GM12878 (cell line): ENCODE measurements around the gene GBP5. TPM values are rescaled to one million over a fixed set of nuclear protein-coding genes. Genes with fewer than 3 reads are reported as not detected.
A peak's percentile ranks its signal among the peaks of the same experiment; 100 is the strongest.
"Not testable (repeated sequence)": the region's sequence is repeated elsewhere in the genome, so short reads cannot be mapped to it uniquely, and the experiment has no call there.

ENCODE experiments used
- ATAC-seq: fragments of 200-7000 bp; cut with Tn5 transposase; 3 replicates; pipeline ENCODE4 v1.9.1; 2020; ENCODE audit warnings: mild to moderate bottlenecking, moderate library complexity
- BruUV-seq: library from RNA; stranded (reverse); fragments of 400-500 nt; replicated peaks from 2 replicates; lab custom pipeline; 2021; lab: Mats Ljungman, UMichigan
- CTCF ChIA-PET: fragments of 300-600 bp; sonication (Branson Sonifier 250); formaldehyde crosslinking; extraction: SDS; loops from one replicate; lab custom pipeline; 2021; ENCODE audit warnings: inconsistent platforms; lab: Yijun Ruan, JAX
- POLR2A ChIA-PET: fragments of 350-600 bp; formaldehyde crosslinking; extraction: SDS; loops from one replicate; lab custom pipeline; 2021; ENCODE audit warnings: inconsistent platforms; lab: Charles Lee
- RAD21 ChIA-PET: fragments of 300-600 bp; sonication (Branson Sonifier 250); formaldehyde crosslinking; loops from one replicate; lab custom pipeline; 2023; ENCODE audit warnings: antibody characterized with exemption; ENCODE audit not compliant: unreplicated experiment; lab: Charles Lee
- SMC1A ChIA-PET: fragments of 300-600 bp; sonication (Branson Sonifier 250); formaldehyde crosslinking; loops from one replicate; lab custom pipeline; 2023; ENCODE audit not compliant: unreplicated experiment, uncharacterized antibody; lab: Charles Lee
- DNase-seq: peaks from one replicate; pipeline ENCODE4 v3.0.0-alpha.2; 2011; ENCODE audit warnings: low read depth, low spot score
- FAIRE-seq: peaks from 3 replicates; lab custom pipeline; 2011; peaks lifted over from hg19 to GRCh38; lab: Jason Lieb, UNC
- H2AFZ ChIP-seq: 2 replicates; pipeline ENCODE4 v1.6.0; 2011; ENCODE audit warnings: low read depth, low read length, control low read depth; ENCODE audit not compliant: control insufficient read depth
- H3K27ac ChIP-seq: 2 replicates; pipeline ENCODE4 v1.5.1; 2011; ENCODE audit warnings: control low read depth; ENCODE audit not compliant: control insufficient read depth, insufficient read depth
- H3K27me3 ChIP-seq, 2 experiments: replicated peaks in 1 of 2; 2 replicates each; pipeline versions ENCODE4 v1.6.0 to v1.6.1; 2011; ENCODE audit warnings: low read length in 1 of 2; ENCODE audit not compliant: control insufficient read depth in 2 of 2, insufficient read depth in 2 of 2
- H3K36me3 ChIP-seq, 2 experiments: 2 replicates each; pipeline ENCODE4 v1.5.1; 2011; ENCODE audit warnings: low read length in 1 of 2; ENCODE audit not compliant: control insufficient read depth in 2 of 2, insufficient read depth in 2 of 2
- H3K4me1 ChIP-seq: 2 replicates; pipeline ENCODE4 v1.6.1; 2011; ENCODE audit warnings: mild to moderate bottlenecking, low read length, moderate library complexity, mixed read lengths; ENCODE audit not compliant: control insufficient read depth, insufficient read depth
- H3K4me2 ChIP-seq: 2 replicates; pipeline ENCODE4 v1.6.0; 2011; ENCODE audit warnings: control low read depth; ENCODE audit not compliant: control insufficient read depth, insufficient read depth
- H3K4me3 ChIP-seq: fragments of 200-600 bp; sonication (generic); 2 replicates; pipeline ENCODE4 v1.5.1; 2016
- H3K79me2 ChIP-seq: 2 replicates; pipeline ENCODE4 v1.6.0; 2011; ENCODE audit warnings: low read length; ENCODE audit not compliant: control insufficient read depth, insufficient read depth
- H3K9ac ChIP-seq: 2 replicates; pipeline ENCODE4 v1.8.0; 2011; ENCODE audit warnings: low read length, control low read depth, mixed read lengths; ENCODE audit not compliant: control insufficient read depth, insufficient read depth
- H3K9me3 ChIP-seq: replicated peaks from 3 replicates; pipeline ENCODE4 v1.5.1; 2011; ENCODE audit warnings: mild to moderate bottlenecking, low read length; ENCODE audit not compliant: control insufficient read depth, insufficient read depth
- H4K20me1 ChIP-seq: 2 replicates; pipeline ENCODE4 v1.6.0; 2011; ENCODE audit not compliant: control insufficient read depth, insufficient read depth
- ATF7 ChIP-seq: fragments of 450-650 bp; IDR thresholded peaks from 2 replicates; pipeline ENCODE4 v1.6.1; 2016; ENCODE audit warnings: low read depth, mild to moderate bottlenecking
- BHLHE40 ChIP-seq, 2 experiments: fragments of 450-650 bp in 1 of 2; IDR thresholded peaks; 2 replicates each; pipeline ENCODE4 v1.6.1; 2011 to 2017; ENCODE audit warnings: low read depth in 2 of 2, borderline replicate concordance in 1 of 2, improper control_type of control experiment in 1 of 2, low read length in 1 of 2, mild to moderate bottlenecking in 1 of 2
- DPF2 ChIP-seq: fragments of 450-650 bp; IDR thresholded peaks from 2 replicates; pipeline ENCODE4 v1.6.1; 2017; ENCODE audit warnings: mild to moderate bottlenecking
- EED ChIP-seq: sonication (generic); IDR thresholded peaks from 2 replicates; pipeline ENCODE4 v1.6.1; 2016; ENCODE audit warnings: antibody characterized with exemption, low read depth
- ETV6 ChIP-seq, 2 experiments: fragments of 450-650 bp in 1 of 2; IDR thresholded peaks in 1 of 2; conservative IDR thresholded peaks in 1 of 2; 2 replicates each; pipeline ENCODE4 v1.6.1; 2014; ENCODE audit warnings: antibody characterized with exemption in 1 of 2, borderline replicate concordance in 1 of 2, low read depth in 1 of 2, mild to moderate bottlenecking in 1 of 2, moderate library complexity in 1 of 2
- FOXM1 ChIP-seq: IDR thresholded peaks from 2 replicates; pipeline ENCODE4 v1.6.1; 2012; ENCODE audit warnings: low read depth, mild to moderate bottlenecking, inconsistent platforms, low read length, moderate library complexity
- IKZF1 ChIP-seq: fragments of 450-650 bp; conservative IDR thresholded peaks from 2 replicates; pipeline ENCODE4 v1.6.1; 2017; ENCODE audit warnings: antibody characterized with exemption, mild to moderate bottlenecking
- IKZF2 ChIP-seq, 2 experiments: fragments of 450-650 bp; IDR thresholded peaks; 2 replicates each; pipeline ENCODE4 v1.6.1; 2017; ENCODE audit warnings: mild to moderate bottlenecking in 2 of 2, moderate library complexity in 2 of 2
- JUNB ChIP-seq: IDR thresholded peaks from 2 replicates; pipeline ENCODE4 v1.6.1; 2016; ENCODE audit warnings: antibody characterized with exemption, mild to moderate bottlenecking
- MEF2A ChIP-seq: IDR thresholded peaks from 2 replicates; pipeline ENCODE4 v1.6.1; 2011; ENCODE audit warnings: low read depth, mild to moderate bottlenecking, low read length, moderate library complexity; ENCODE audit not compliant: insufficient read depth
- MEF2B ChIP-seq: fragments of 450-650 bp; IDR thresholded peaks from 2 replicates; pipeline ENCODE4 v1.6.1; 2018; ENCODE audit warnings: mild to moderate bottlenecking, moderate library complexity; ENCODE audit not compliant: partially characterized antibody, poor library complexity, severe bottlenecking
- NFIC ChIP-seq: IDR thresholded peaks from 2 replicates; pipeline ENCODE4 v1.6.1; 2012; ENCODE audit warnings: low read depth, mild to moderate bottlenecking, inconsistent platforms, low read length, moderate library complexity
- RAD21 ChIP-seq: IDR thresholded peaks from 2 replicates; pipeline ENCODE4 v1.6.1; 2011; ENCODE audit warnings: mild to moderate bottlenecking, low read depth, low read length, moderate library complexity; ENCODE audit not compliant: insufficient read depth
- RUNX3 ChIP-seq: IDR thresholded peaks from 2 replicates; pipeline ENCODE4 v1.6.1; 2012; ENCODE audit warnings: low read length, inconsistent platforms
- SPI1 ChIP-seq: IDR thresholded peaks from 2 replicates; pipeline ENCODE4 v1.6.1; 2011; ENCODE audit warnings: low read depth, mild to moderate bottlenecking, low read length, moderate library complexity, borderline replicate concordance; ENCODE audit not compliant: insufficient read depth
- ZNF217 ChIP-seq: fragments of 450-650 bp; IDR thresholded peaks from 2 replicates; pipeline ENCODE4 v1.6.1; 2017; ENCODE audit warnings: antibody characterized with exemption, mild to moderate bottlenecking
- WGBS: methylation state at CpG from one replicate; pipeline ENCODE4 v1.1.6; 2016; ENCODE audit warnings: low lambda C conversion rate; ENCODE audit not compliant: insufficient replicate concordance, insufficient coverage; ENCODE audit errors: missing lambda C conversion rate; 5-methylcytosine and 5-hydroxymethylcytosine counted together
- in situ Hi-C: fragments of 300-500 bp; cut with MboI; formaldehyde crosslinking; loops from 9 replicates; pipeline ENCODE4 v1.14.3; 2018; ENCODE audit warnings: mixed read lengths
- intact Hi-C: fragments of 100-400 bp; cut with micrococcal nuclease; formaldehyde crosslinking; loops from one replicate; pipeline ENCODE4 v1.14.2; 2022; ENCODE audit not compliant: unreplicated experiment
- polyA plus RNA-seq, 11 experiments: library from polyadenylated mRNA; depleted of rRNA in 4 of 11; unstranded in 6 of 11; stranded (reverse) in 5 of 11; fragments of >200 nt; fragmentation: Nextera tagmentation in 4 of 11; fragmentation: Illumina TruSeq in 1 of 11; extraction: Ambion mirVana in 4 of 11; extraction: Trizol in 1 of 11; gene quantifications; 1 replicate in 1 of 11; 2 replicates in 10 of 11; pipeline versions ENCODE4 v1.2.1 to v1.2.3, GENCODE V29; 2011 to 2016; ENCODE audit warnings: inconsistent platforms in 2 of 11, missing spikeins in 2 of 11, low read depth in 1 of 11
- total RNA-seq, 4 experiments: library from RNA; depleted of rRNA in 3 of 4; stranded (reverse); fragments of >200 nt in 3 of 4; fragmentation: Illumina TruSeq in 1 of 4; extraction: Trizol in 1 of 4; gene quantifications; 2 replicates each; pipeline versions ENCODE4 v1.2.1 to v1.2.3, GENCODE V29; 2013 to 2021
- TF ChIP-seq, protein P1 (sequence below): IDR thresholded peaks from 2 replicates; pipeline ENCODE4 v1.6.1; 2012; ENCODE audit warnings: low read length, inconsistent platforms
- TF ChIP-seq, protein P2 (sequence below): fragments of 450-650 bp; IDR thresholded peaks from 2 replicates; pipeline ENCODE4 v1.6.1; 2017; ENCODE audit warnings: low read depth, mild to moderate bottlenecking, moderate library complexity

GBP5 gene
- total and polyA plus RNA-seq, 10 of the 15 experiments (the other 5 are each of a cell fraction or from before 2014, with no cell fraction given): 0.17 to 1.0 (median 0.42) TPM

DNA sequence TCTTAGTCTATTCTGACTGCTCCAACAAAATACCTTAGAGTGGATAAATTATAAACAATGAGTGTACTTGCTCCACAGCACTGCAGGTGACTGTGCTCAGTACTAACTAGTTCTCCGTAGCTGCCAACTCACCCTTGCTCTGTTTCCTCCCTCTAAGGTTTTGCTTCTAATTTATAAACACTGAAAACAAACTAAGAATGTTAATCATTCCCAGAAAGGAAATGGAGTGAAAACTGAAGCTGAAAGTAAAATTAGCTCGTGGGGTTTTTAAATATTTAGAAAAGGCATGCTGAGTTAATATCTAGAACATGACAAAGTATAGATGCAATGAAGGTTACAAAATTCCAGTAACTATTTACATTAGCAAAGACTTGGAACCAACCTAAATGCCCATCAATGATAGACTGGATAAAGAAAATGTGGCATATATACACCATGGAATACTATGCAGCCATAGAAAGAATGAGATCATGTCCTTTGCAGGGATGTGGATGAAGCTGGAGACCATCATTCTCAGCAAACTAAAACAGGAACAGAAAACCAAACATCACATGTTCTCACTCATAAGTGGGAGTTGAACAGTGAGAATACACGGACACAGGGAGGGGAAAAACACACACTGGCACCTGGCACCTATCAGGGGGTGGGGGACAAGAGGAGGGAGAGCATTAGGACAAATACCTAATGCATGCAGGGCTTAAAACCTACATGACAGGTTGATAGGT, 27.2 kb upstream of the GBP5 start:
- ATAC-seq: peak; percentile 96
- in situ Hi-C loops, H3K4me3 ChIP-seq, POLR2A ChIA-PET, H4K20me1 ChIP-seq, H2AFZ ChIP-seq, H3K27me3 ChIP-seq, H3K4me1 ChIP-seq, H3K36me3 ChIP-seq, H3K79me2 ChIP-seq, CTCF ChIA-PET, H3K27ac ChIP-seq, BruUV-seq, H3K9ac ChIP-seq, H3K9me3 ChIP-seq: not testable (repeated sequence)
- ChIA-PET RAD21 (interaction anchor here (1.0 to 1.4 kb wide), 3 partner anchors 10 to 259 kb away, joined by 3 to 5 read pairs (median 3); no protein-coding TSS in a partner anchor), SMC1A (interaction anchor here (0.6 to 3.8 kb wide), 9 partner anchors 9 to 341 kb away, joined by 3 to 21 read pairs (median 4); no protein-coding TSS in a partner anchor)
- TF ChIP-seq IKZF1: peak; percentile 54; the same call in 1 of the 2 replicates
- TF ChIP-seq RUNX3: peak; percentile 11; the same call in 1 of the 2 replicates
- TF ChIP-seq MEF2B: peak; percentile 25
- TF ChIP-seq ETV6 (conservative IDR thresholded peaks at IDR 0.05 in 1 of 2, IDR thresholded peaks at IDR 0.05 in 1 of 2; ENCODE audit: borderline replicate concordance in 1 of 2, low read depth in 1 of 2): peak in 1 of 2 experiments; percentile 19; a peak in 1 of 4 replicates
- peak; percentile 65 for TF ChIP-seq SPI1
- TF ChIP-seq JUNB: peak; percentile 59
- TF ChIP-seq NFIC: peak; percentile 86
- TF ChIP-seq ATF7: peak; percentile 51; the same call in 1 of the 2 replicates
- TF ChIP-seq, protein P1, sequence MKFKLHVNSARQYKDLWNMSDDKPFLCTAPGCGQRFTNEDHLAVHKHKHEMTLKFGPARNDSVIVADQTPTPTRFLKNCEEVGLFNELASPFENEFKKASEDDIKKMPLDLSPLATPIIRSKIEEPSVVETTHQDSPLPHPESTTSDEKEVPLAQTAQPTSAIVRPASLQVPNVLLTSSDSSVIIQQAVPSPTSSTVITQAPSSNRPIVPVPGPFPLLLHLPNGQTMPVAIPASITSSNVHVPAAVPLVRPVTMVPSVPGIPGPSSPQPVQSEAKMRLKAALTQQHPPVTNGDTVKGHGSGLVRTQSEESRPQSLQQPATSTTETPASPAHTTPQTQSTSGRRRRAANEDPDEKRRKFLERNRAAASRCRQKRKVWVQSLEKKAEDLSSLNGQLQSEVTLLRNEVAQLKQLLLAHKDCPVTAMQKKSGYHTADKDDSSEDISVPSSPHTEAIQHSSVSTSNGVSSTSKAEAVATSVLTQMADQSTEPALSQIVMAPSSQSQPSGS: peak; percentile 32; the same call in 1 of the 2 replicates
- TF ChIP-seq ZNF217: peak; percentile 61
- TF ChIP-seq, protein P2, sequence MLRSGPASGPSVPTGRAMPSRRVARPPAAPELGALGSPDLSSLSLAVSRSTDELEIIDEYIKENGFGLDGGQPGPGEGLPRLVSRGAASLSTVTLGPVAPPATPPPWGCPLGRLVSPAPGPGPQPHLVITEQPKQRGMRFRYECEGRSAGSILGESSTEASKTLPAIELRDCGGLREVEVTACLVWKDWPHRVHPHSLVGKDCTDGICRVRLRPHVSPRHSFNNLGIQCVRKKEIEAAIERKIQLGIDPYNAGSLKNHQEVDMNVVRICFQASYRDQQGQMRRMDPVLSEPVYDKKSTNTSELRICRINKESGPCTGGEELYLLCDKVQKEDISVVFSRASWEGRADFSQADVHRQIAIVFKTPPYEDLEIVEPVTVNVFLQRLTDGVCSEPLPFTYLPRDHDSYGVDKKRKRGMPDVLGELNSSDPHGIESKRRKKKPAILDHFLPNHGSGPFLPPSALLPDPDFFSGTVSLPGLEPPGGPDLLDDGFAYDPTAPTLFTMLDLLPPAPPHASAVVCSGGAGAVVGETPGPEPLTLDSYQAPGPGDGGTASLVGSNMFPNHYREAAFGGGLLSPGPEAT: peak; percentile 69; the same call in 1 of the 2 replicates
- peak; percentile 64 to 75 for TF ChIP-seq IKZF2 (IDR thresholded peaks at IDR 0.05)
- peak; percentile 50; the same call in 1 of the 2 replicates for TF ChIP-seq DPF2
- TF ChIP-seq EED: 0 out of 2 replicates have a peak, but pooled peaks have one; percentile 28
- TF ChIP-seq RAD21: peak; percentile 10; the same call in 1 of the 2 replicates
- TF ChIP-seq BHLHE40 (IDR thresholded peaks at IDR 0.05; ENCODE audit: borderline replicate concordance in 1 of 2, low read depth in 2 of 2, low read length in 1 of 2): peak in 1 of 2 experiments; percentile 24; a peak in 1 of 4 replicates
- TF ChIP-seq MEF2A: peak; percentile 70
- TF ChIP-seq FOXM1: peak; percentile 68; the same call in 1 of the 2 replicates
- intact Hi-C loops: loop anchor here (5.0 kb wide), 1 partner anchor 57 kb away; no protein-coding TSS in a partner anchor
- 2% methylated on average over 3 of the region's 3 CpGs for WGBS
- H3K4me2 ChIP-seq: peak overlapping the region; percentile 58; the same call in 1 of the 2 replicates
- peak; percentile 35 for FAIRE-seq
- DNase-seq: peak; percentile 48
